ENCODE measurements around the gene FAM169A. TPM values are rescaled to one million over a fixed set of nuclear protein-coding genes. Genes with fewer than 3 reads are reported as not detected.
A peak's percentile ranks its signal among the peaks of the same experiment; 100 is the strongest.

FAM169A gene
- total RNA-seq, 1 donor from 2014 or later, result 6.3 TPM

- intact Hi-C loops (cut with micrococcal nuclease), result no loop called here
- Histone ChIP-seq H3K36me3 (peaks cover 43% of the 10 kb centered on the region), H3K9me3 (replicated peaks) (no peaks in the 10 kb centered on the region), H3K4me3 (peak overlapping the region; percentile 90), H3K27me3 (ENCODE audit: low read depth) (no peaks in the 10 kb centered on the region), H3K4me1 (peaks cover 50% of the 10 kb centered on the region), H3K27ac (replicated peaks) (peak overlapping the region; percentile 84)
- DNase-seq, result no peak
- TF ChIP-seq CTCF (IDR thresholded peaks at IDR 0.05; ENCODE audit: borderline replicate concordance), result peak; percentile 58
These were observed 99.8 kb downstream of the FAM169A start for GRCh38 chr5:74766418-74766848.

- no peak for TF ChIP-seq CTCF (IDR thresholded peaks at IDR 0.05; ENCODE audit: borderline replicate concordance)
- peak overlapping the region; percentile 84 for H3K27ac ChIP-seq (replicated peaks)
- peak overlapping the region; percentile 90 for H3K4me3 ChIP-seq
- peaks cover 55% of the 10 kb centered on the region for H3K4me1 ChIP-seq
- no peaks in the 10 kb centered on the region for H3K9me3 ChIP-seq (replicated peaks)
- no peak for DNase-seq
- intact Hi-C loops (cut with micrococcal nuclease), result no loop called here
- peaks cover 43% of the 10 kb centered on the region for H3K36me3 ChIP-seq
- no peaks in the 10 kb centered on the region for H3K27me3 ChIP-seq (ENCODE audit: low read depth)
These were observed 100.3 kb downstream of the FAM169A start for GRCh38 chr5:74765929-74766328.

DNA sequence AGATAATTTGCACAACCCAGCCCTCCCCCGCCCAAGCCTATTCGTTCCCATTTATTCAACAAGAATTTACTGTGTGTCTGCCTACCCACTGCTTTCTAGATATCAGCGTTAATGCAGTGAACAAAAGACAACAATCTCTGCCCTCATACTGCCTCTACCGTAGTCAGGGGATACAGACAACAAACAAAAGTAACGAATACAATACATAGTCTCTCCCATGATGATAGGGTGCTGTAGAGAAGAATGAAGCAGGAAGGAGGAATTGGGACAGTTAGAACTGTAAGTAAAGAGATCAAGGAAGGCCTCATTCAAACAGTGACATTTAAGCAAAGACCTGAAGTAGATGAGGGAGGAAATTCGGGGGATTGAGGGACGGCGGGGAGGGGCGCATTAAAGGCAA, 101.0 kb downstream of the FAM169A start:
- intact Hi-C loops (cut with micrococcal nuclease), result no loop called here
- TF ChIP-seq CTCF (IDR thresholded peaks at IDR 0.05; ENCODE audit: borderline replicate concordance), result no peak
- H3K36me3 ChIP-seq, result peaks cover 43% of the 10 kb centered on the region
- H3K27ac ChIP-seq (replicated peaks), result no peak overlapping the region
- peak overlapping the region; percentile 90 for H3K4me3 ChIP-seq
- no peaks in the 10 kb centered on the region for H3K27me3 ChIP-seq (ENCODE audit: low read depth)
- peaks cover 62% of the 10 kb centered on the region for H3K4me1 ChIP-seq
- no peaks in the 10 kb centered on the region for H3K9me3 ChIP-seq (replicated peaks)
- no peak for DNase-seq

DNA sequence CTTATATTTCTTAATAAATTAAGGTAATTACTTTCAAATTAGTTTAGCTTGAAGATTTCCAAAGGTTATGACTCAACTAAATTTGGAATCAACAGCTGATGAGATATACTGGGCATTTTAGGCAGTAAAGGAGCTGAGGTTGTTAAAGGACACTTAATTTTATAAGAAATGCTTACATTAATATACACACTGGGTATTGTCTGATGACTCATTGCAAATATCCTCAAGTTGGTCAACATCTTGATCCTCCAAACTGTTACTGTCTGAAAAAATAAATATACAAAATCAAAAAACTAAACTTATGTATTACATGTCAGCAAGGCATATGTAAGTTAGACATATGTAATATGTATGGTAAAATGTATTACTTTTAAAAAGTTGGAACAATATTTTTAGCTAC, 102.7 kb downstream of the FAM169A start:
- intact Hi-C loops (cut with micrococcal nuclease), result no loop called here
- no peak for DNase-seq

DNA sequence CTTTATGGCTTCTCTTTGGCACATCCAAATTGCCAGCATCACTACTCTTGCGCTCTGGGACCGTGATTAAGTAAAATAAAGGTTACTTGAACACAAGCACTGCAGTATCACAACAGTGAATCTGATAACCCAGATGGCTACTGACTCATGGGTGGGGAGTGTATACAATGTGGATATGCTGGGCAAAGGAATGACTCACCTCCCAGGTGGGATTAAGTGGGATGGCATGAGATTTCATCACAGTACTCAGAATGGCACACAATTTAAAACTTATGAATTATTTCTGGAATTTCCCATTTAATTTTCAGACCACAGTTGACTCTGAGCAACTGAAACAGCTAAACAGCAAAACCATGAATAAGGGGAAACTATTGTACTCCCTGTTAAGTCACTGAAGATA, 103.6 kb downstream of the FAM169A start:
- no peak for DNase-seq
- H3K27ac ChIP-seq (replicated peaks), result no peak overlapping the region
- no peaks in the 10 kb centered on the region for H3K27me3 ChIP-seq (ENCODE audit: low read depth)
- no peaks in the 10 kb centered on the region for H3K9me3 ChIP-seq (replicated peaks)
- intact Hi-C loops (cut with micrococcal nuclease), result no loop called here
- peaks cover 54% of the 10 kb centered on the region for H3K36me3 ChIP-seq
- no peak for TF ChIP-seq CTCF (IDR thresholded peaks at IDR 0.05; ENCODE audit: borderline replicate concordance)
- peaks cover 53% of the 10 kb centered on the region for H3K4me1 ChIP-seq
- H3K4me3 ChIP-seq, result no peak overlapping the region

More for the DNA sequence above, 102.7 kb downstream of the FAM169A start:
- Histone ChIP-seq H3K9me3 (replicated peaks) (no peaks in the 10 kb centered on the region), H3K27ac (replicated peaks) (no peak overlapping the region), H3K27me3 (ENCODE audit: low read depth) (no peaks in the 10 kb centered on the region), H3K4me1 (peaks cover 62% of the 10 kb centered on the region), H3K36me3 (peaks cover 45% of the 10 kb centered on the region), H3K4me3 (no peak overlapping the region)
- no peak for TF ChIP-seq CTCF (IDR thresholded peaks at IDR 0.05; ENCODE audit: borderline replicate concordance)

Data from left ventricle myocardium inferior (tissue), 1 donor.